GM10248 (cell line): ENCODE measurements around the gene SOCS2.
A peak's percentile ranks its signal among the peaks of the same experiment; 100 is the strongest.

Experiments
- CTCF ChIA-PET: fragments of 300-600 bp; sonication (Branson Sonifier 250); formaldehyde crosslinking; extraction: SDS; loops from one replicate; lab custom pipeline; 2021; ENCODE audit warnings: antibody characterized with exemption; lab: Yijun Ruan, JAX
- POLR2A ChIA-PET: fragments of 350-650 bp; sonication (Branson Sonifier 250); formaldehyde crosslinking; extraction: SDS; loops from one replicate; lab custom pipeline; 2020; ENCODE audit warnings: antibody characterized with exemption; lab: Yijun Ruan, JAX
- DNase-seq: peaks from one replicate; pipeline ENCODE4 v3.0.0; 2012; ENCODE audit errors: extremely low spot score
- CTCF ChIP-seq: IDR thresholded peaks from 2 replicates; pipeline ENCODE4 v1.5.1; 2012; ENCODE audit warnings: mild to moderate bottlenecking, low read depth; ENCODE audit errors: extremely low read depth, missing control alignments, control extremely low read depth

Gene SOCS2

DNA sequence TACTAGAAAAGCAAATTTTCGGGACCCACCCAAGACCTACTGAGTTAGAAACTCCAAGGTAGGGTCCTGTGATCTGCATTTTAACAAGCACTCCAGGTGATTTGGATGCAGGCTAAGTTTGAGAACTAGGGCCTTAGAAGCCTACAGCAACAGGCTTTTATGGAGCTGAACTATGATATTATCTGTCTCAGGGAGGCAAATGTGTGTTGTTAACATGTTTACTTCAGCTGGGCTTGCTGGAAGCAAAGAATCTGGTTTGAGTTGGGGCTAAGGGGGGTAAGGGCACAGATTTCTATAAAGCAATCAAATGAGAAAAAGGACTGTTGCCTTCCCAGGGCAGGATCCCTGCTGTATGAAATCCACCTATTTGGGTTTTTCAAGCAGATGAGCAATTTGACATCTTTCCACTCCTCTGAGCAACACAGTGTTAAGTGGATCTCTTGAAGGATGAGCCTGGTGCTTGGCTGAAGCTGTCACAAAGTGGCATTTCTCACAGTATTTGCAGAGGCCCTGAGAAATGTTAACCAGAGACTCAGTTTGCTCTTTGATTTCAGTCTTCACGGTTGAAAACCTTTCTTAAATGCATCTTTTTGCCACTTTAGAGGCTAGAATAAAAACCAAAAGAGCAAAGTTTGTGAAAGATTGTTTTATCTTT lies 36.2 kb upstream of the SOCS2 start:
- ChIA-PET POLR2A (no interaction called here), CTCF (interaction anchor here (1.0 to 3.4 kb wide), 3 partner anchors 15 to 566 kb away, joined by 3 to 13 read pairs (median 3); no protein-coding TSS in a partner anchor)
- no peak for TF ChIP-seq CTCF
- no peak for DNase-seq

- POLR2A ChIA-PET: no interaction called here
- DNase-seq: peak; percentile 17
- CTCF ChIA-PET: interaction anchor here (1.0 to 3.4 kb wide), 4 partner anchors 16 to 566 kb away, joined by 3 to 13 read pairs (median 3); no protein-coding TSS in a partner anchor
- no peak for TF ChIP-seq CTCF
Observed at GRCh38 chr12:93536766-93537488, 35.5 kb upstream of the SOCS2 start.

GRCh38 chr12:93537769-93538168 lies 34.7 kb upstream of the SOCS2 start:
- TF ChIP-seq CTCF: no peak
- DNase-seq: no peak
- CTCF ChIA-PET: interaction anchor here (1.3 to 3.4 kb wide), 3 partner anchors 13 to 565 kb away, joined by 3 to 13 read pairs (median 4); no protein-coding TSS in a partner anchor
- POLR2A ChIA-PET: no interaction called here

GRCh38 chr12:93539821-93540220 lies 32.7 kb upstream of the SOCS2 start:
- ChIA-PET CTCF (interaction anchor here (0.8 to 1.6 kb wide), 3 partner anchors 12 to 561 kb away, joined by 3 to 4 read pairs (median 4); no protein-coding TSS in a partner anchor), POLR2A (no interaction called here)
- TF ChIP-seq CTCF: no peak
- no peak for DNase-seq

DNA sequence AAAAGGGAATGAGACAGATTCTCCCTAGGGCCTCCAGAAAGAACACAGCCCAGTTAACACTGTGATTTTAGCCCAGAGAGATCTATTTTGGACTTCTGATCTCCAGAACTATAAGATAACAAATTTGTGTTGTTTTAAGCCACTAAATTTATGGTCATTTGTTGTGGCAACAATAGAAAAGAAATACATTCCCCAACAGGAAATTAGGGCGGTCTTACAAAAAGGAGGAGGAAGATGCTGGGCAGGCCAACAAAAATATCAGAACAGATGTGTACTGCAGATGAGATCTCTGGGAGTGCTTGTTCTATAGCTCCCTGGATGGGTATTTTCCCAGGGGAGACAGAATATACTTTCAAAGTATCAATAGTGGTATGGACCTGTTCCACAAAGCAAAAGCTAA lies 32.0 kb upstream of the SOCS2 start:
- POLR2A ChIA-PET: no interaction called here
- DNase-seq: no peak
- CTCF ChIA-PET: interaction anchor here (1.4 to 1.6 kb wide), 2 partner anchors 12 to 38 kb away, joined by 3 to 4 read pairs; no protein-coding TSS in a partner anchor
- no peak for TF ChIP-seq CTCF

DNA sequence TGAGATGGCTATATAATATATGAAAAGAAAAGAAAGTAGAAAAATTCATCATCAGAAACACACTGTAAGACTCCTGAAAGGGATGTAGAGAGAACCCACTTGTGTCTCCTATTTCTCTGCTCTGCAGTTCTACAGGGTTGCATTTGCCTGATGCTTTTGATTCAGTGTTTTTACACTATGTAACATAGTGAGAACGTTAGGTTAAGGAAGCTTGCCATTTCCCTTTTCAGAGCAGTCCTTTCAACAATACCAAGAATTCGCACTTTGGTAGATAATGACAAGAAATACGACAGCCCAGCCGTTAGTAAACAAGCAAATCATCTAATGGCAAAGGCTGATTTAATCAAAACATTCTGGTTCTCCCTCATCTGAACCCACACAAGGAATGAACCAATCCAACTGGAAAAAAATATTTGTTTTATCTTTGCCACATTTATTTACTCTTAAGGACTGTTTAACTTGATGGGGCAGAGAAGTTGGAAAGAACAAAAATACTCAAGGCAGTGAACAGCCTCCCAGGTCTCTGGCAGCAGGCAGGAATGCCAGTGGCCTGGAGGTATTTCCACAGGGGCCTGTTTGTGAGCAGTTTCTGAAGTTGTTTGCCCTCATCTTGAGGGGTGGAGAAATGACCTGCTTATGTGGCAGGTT lies 30.8 kb upstream of the SOCS2 start:
- no peak for DNase-seq
- CTCF ChIA-PET: no interaction called here
- POLR2A ChIA-PET: no interaction called here
- no peak for TF ChIP-seq CTCF
